GM18511 (cell line): Measurements from ENCODE around the gene DIAPH1.
"Not testable (repeated sequence)": the region's sequence is repeated elsewhere in the genome, so short reads cannot be mapped to it uniquely, and the experiment has no call there.

ENCODE experiments used
- ATAC-seq: cut with Tn5 transposase; IDR thresholded peaks from one replicate; pipeline ENCODE4 v1.9.1; 2021; ENCODE audit warnings: mild to moderate bottlenecking, moderate library complexity; ENCODE audit not compliant: unreplicated experiment

DIAPH1 gene

DNA sequence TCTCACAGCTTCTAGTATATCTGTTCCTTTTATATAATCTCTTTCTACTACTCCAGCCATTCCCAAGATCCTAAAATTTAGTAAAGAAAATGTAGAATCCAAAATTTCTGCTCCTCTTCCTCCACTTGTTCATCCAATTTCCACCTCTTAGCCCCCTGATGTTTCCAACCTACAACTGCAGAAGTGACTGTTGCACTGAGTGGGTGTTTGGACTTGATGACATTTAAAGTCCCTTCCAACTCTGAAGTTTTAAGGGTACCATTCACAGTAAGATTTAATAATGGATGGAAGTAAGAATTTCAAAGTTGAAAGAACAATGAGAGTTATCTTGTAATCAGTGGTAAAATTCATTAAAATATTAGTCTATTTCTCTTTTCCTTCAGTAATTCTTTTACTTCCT lies 5.5 kb downstream of the DIAPH1 start:
- no peak for ATAC-seq

DNA sequence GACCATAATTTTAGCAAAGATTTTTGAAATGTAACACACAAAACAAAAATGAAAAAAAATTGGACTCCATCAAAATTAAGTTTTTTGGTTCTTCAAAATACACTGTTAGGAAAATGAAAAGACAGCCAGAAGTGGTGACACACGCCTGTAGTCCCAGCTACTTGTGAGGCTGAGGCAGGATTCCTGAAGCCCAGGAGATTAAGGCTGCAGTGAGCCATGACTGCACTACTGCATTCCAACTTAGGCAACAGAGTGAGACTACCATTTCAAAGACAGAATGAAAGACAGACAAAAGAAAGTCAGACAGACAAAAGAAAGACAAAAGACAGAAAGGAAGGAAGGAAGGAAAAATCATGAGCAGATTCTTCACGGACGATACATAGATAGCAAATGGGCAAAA lies 7.5 kb downstream of the DIAPH1 start:
- ATAC-seq: no peak

DNA sequence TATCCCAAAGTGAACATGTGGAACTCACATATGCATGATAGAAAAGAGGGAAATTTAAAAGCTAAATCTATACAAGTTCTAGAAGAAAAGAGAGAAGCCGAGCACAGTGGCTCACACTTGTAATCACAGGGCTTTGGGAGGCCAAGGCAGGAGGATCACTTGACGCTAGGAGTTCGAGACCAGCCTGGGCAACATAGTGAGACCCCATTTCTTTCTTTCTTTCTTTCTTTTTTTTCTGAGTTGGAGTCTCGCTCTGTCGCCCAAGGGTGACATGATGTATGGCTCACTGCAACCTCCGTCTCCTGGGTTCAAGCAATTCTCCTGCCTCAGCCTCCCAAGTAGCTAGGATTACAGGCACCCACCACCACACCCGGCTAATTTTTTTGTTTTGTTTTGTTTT lies 8.9 kb downstream of the DIAPH1 start:
- ATAC-seq: not testable (repeated sequence)

DNA sequence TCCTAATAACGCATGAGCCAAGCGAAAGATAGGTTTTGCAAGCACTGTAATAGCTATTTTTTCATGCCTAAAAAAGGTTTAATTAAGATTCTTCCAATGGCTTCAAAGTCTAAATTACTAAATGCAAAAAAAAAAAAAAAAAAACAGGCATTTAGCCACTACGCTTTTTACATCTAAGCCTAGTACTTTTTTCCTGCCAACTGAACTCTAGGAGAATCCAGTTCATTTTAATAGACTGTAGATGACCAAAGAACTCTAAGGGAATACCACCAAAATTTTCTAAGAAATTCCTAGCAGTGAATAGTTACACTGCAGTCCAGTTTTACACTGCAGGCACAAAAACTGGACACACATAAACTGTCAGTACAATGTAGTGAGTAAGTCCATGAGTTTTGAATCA lies 9.8 kb downstream of the DIAPH1 start:
- no peak for ATAC-seq

DNA sequence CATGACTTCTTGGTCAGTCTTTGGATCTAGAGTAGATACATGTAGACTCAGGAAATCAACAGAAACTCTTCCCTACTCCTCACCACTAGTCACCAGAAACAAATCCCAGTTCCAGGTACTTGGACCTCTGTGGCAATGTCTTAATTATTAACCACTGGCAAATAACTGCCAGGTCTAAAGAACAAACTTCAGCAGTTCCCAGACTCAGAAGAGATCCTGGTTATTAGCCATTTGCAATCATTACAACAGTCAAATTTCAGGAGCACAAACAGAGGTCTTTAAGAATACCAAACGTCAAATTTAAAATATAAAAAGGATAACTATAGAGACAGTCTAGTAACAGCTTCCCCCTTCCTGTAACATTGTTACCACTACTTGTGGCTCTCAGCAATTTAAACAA lies 10.2 kb downstream of the DIAPH1 start:
- ATAC-seq: no peak

DNA sequence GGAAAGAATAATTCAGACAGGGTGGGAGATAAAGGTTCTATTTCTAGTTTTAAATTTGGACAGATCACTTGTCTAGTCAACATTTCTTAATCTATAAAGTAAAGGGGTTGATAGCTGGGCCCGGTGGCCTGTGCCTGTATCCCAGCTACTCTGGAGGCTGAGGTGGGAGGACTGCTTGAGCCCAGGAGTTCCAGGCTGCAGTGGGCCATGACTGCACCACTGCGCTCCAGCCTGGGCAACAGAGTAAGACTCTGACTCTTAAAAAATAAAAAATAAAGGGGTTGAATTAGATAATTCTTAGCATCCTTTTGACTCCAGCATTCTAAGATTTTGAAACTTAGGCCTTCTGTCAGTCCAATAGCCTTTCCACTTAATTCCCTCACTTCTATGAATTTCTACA lies 10.8 kb downstream of the DIAPH1 start:
- ATAC-seq: no peak

DNA sequence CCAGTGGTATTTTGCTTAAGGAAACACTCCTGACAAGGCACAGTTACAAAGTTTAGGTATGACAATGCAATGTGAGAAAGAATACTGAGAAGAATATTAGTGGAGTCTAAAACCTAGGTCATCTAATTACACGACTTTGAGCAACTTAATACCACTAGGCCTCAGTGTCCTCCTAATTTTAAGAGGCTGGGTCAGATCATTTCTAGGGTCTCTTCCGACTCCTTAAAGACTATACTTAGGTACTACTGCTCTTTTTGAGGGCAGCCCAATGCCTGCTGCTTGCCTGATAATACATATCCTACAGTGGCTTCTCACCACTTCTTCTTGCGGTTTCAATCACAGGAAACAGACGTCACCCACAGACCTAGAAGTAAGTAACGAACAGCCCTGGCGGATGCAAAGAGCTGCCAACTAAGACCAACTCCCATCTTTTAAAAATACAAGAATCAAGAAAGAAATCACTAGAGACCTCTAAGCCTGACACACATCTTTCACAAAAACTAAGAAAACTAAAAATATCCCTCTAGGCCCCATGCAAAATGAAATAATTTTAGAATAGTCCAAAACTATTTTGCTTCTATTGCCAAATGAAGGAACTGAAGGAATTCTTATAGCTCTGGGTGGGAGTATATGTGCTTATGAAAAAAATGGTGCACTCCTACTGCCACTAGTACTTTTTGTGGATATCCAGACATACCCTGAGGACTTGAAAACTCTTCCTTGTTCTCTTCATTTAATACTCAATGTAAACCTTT lies 13.1 kb downstream of the DIAPH1 start:
- ATAC-seq: peak; percentile 98

DNA sequence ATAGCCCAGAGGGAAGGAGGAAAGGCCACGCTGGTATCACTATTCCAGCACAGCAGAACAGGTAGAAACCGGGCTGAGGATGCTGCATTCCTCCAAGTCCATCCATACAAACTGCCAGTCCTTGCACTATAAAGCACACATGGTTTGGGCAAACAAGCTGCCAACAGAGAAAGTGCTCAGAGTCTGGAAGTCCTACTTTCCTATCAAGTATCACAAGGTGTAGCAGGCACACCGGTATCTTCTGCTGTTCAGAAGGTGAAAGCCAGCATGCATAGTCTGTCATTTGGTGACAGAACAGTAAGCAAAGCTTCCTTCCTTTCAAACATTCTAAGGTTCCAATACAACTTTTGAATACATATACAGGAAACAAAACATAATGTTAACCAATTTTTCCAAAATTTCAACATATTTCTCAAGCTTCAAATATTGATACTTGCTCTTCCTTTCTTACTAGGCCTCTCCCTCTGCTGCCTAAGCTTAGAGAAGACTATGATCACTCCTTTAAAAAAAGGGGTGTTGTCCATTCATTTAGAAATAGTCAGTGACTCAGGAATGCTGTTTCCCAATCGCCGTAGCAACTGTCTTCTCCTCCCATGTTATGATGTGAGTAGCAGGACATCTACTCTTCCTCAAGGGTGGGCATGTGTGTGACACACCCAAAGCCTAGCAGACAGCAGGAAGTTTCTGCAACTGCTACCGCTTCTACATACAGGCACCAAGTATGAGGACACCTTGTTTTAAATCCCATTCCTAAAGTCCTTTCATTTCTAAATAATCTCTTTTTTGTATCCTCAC lies 14.7 kb downstream of the DIAPH1 start:
- no peak for ATAC-seq

DNA sequence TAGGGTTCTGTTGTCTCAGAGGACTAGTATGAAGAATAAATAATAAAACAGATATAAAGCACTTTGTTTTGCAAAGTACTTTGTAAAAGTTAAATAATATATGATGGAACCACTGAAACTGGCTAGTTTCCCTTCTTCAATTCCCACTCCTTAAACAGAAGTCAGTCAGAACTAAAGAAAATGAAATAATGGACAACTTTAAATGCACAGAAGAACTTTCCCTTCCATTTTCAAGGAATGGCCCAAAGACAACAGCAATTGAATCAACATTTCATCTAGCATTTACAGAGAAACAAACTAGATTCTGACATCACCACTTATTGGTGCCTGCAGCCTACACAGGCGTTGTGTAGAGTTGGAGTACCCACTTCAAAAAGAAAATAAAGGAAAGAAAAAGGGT lies 16.2 kb downstream of the DIAPH1 start:
- no peak for ATAC-seq

DNA sequence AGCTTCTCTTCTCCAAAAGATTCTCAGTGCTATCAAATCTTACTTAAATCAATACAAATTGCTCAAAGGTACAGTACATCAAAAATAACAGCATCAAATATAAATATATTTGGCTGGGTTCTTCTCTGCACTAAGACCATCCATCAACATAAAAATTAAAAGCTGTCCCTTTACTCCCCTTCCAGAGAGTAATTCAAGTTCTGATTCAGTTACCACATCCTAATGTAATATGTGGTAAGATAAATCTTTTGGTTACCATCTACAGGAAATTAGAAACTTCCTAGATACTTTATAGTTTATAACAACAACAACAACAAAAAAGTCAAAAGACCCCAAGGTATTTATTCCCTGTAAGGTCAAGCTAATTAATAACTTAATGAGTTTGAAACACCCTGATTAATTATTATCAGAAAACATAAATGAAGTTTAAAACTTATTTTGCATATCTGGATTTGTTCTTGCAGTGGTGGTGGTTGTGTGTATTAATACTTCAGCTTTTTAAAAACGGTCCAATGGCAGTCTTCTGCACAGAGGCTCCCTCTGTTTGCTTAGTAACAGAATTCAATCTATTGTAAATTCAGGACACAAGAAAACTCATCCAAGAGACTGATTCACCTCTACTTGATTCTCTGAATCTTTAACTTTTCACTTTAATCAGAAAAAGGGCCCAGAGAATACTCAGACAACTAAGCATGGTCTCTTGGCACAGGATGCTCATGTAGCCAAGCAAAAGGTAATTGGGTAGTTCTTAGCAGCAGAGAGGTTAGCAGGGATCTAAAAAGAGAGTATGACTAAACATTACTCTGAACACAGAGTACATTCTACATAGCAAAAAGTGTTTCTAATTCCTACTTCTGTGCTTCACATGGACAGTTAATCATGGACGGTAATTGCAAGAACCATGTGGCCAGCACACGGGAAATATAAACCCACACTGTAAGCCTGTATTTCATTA lies 20.1 kb downstream of the DIAPH1 start:
- peak; percentile 66 for ATAC-seq

DNA sequence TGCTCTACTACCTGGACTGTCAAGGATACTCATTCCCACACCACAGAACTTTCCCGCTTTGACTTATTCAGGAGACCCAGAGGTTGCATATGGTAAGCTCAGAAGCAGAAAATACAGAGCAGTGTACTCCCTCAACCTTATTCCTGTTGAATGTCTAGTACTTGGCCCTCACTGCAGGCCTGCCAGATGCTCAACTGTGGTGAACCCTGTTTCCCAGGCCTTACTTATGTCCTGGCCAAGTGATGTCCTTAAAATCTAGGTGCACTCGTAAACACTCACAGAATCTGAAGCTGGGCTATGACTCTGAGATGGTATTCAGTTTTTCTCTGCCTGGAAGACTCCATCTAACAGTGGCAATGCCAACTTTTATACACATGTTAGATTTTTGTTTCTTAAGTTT lies 21.0 kb downstream of the DIAPH1 start:
- no peak for ATAC-seq

DNA sequence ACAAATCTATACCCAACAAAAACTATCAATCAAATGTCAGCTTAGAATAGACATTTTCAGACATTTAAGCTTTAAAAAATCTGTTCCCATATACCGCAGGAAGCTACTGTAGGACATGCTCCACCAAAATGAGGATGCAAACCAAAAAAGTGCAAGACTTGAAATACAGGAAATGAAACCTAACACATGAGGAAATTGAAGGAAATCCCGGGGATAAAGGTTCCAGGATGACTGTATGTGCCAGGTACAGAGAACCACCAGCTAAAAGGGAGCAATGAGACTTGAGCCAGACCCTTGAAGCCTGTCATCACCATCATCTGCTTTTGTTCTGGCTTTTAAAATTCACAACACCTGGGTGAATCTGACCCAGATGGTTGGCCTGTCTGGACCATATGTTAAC lies 21.4 kb downstream of the DIAPH1 start:
- ATAC-seq: no peak

DNA sequence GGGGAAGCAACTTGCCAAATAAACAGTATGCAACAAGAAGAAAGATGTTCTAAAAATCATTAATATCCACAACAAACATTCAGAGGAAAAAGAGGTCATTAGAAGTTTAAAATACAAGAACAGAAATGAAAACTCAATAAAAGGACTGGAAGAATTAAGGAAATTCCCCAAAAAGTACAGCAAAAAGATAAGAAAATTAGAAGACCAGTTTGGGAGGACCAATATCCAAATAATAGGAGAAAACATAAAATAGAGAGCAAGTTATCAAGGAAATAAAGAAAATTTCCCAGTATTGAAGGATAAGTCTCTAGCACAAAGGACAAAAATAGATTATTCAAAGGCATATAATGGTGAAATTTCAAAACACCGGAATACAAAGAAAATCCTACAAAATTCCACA lies 21.9 kb downstream of the DIAPH1 start:
- no peak for ATAC-seq

DNA sequence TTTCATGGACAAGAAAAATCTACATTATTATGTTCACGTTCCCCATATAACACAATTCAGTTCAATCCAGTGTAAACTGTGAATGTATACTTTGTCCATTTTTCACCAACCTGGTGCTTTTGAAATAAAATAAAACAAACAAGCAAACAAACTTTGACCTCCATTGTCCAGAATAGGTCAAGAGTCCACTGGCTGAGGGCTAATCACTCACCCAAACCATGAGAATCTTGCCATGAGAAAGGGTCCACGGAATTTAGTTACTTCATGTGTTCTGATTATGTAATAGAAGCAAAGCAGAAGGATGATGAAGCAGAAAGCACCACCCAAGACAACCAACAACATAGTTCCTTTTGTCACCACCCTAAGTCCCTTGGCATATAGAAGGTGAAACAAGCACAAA lies 28.7 kb downstream of the DIAPH1 start:
- no peak for ATAC-seq

DNA sequence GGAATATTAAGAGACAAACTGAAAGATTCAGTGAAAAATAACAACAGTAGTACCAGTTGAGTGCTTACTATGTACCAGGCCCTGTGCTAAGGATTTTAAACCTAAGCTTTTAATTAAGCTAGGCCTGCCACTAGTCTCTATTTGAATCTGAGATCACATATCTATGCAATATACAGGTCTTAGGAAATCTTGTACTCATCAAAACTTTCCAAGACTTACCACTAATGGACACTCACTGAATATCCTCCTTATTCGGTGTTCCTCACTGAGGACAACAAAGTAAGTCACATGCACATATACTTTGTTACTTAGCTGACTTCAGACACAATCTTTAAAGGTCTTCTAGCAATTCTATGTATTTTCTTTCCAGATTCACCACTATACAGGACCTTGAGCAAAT lies 32.6 kb downstream of the DIAPH1 start:
- ATAC-seq: no peak

DNA sequence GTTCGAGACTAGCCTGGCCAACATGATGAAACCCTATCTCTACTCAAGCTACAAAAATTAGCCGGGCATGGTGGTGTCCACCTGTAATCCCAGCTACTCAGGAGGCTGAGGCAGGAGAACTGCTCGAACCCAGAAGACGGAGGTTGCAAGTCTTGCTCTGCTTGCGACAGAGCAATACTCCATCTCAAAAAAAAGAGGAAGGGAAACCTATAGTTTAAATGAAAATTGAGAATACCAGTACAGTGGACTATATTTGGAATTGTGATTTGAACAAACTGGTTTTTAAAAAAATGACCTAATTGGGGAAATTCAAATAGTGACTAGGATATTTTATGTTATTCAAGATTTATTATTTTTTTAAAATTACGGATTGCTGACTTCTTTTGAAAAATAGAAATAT lies 33.2 kb downstream of the DIAPH1 start:
- no peak for ATAC-seq

DNA sequence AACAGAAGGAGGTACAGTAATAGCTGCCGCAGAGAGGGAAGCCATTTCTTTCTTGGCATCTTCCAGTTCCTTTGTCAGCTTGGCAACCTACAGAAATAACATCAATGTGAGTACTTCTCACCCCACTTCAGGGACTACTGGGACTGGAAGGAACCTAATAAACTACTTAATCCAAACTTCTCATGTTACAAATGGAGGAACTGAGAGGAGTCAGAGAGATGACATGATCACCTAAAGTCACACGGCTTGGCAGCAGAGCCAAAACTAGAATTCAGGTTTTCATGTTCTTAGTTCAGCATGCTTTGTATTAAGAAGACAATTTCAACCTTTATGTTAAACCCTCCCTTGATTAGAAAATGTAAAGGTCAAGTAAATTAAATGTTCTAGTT lies 44.7 kb downstream of the DIAPH1 start:
- ATAC-seq: no peak

DNA sequence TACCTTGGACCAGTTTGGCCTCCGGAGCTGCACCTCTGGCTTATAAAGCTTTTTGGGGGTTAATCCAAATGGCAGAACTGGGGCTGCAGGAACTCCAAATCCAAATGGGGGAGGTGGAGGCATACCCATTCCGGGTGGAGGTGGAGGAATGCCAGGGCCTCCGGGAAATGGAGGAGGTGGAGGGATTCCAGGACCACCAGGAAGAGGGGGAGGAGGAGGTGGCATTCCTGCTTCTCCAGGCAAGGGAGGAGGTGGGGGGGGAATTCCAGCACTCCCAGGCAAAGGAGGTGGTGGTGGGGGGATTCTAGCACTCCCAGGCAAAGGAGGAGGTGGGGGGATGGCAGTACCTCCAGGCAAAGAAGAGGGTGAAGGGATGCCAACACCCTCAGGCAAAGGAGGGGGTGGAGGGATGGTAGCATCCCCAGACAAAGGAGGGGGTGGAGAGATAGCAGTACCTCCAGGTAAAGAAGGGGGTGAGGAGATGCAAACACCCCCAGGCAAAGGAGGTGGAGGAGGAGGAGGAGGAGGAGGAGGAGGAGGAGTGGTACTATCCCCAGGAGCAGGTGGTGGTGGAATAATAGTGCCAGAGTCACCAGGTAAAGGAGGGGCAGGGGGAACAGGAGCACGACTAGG lies 45.2 kb downstream of the DIAPH1 start:
- no peak for ATAC-seq

DNA sequence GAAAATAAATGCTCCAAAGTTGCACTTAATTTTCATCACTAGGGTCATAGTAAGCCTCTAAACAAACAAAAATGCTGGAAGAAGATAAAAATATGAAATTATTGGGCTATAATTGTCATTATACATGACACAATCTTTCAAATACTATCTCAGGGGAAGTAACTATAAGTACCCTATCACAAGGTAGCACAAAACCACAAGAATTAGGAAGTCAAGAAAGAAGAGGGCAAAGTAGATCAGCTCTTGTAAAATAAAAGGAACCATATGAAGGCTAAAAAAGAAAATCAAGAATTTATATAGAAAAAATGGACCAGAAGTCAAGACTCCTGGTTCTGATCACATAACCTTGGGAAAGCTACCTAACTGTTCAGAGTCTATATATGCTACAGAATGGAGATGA lies 48.1 kb downstream of the DIAPH1 start:
- ATAC-seq: no peak

DNA sequence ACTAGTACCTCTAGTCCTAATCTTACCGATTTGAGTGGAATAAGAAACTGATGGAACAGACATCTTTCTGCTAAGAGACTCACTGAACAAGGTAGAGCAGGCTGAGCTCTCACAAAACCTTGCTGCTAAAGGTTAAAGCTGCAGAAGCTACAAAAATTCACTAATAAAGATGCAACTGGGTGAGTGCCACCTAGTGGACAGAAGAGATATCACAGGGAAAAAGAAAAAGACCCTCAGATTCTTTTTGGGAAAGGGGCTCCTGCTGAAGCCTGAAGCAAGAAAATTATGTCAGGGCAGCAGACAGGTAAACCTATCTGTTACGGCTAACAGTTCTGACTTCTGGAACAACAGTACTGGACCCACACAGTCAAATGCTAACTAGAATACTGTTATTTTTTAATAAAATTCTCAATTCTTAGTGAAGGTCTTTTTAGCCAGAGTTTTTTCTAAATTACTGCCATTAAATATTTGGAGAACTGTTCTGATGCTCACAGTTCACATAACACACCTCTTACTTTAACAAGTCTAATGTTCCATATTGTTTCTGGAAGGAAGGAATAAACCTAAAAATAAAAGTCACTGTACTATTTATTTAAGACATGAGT lies 51.2 kb downstream of the DIAPH1 start:
- no peak for ATAC-seq
